Fibroblast of the aortic adventitia (primary cell): ENCODE data around the gene PACSIN3. TPM values are rescaled to one million over a fixed set of nuclear protein-coding genes. Genes with fewer than 3 reads are reported as not detected.

Source experiments
- DNase-seq: peaks from one replicate; pipeline ENCODE4 v3.0.0-alpha.2; 2010; ENCODE audit warnings: low read depth
- H3K4me3 ChIP-seq: 2 replicates; pipeline ENCODE4 v1.5.1; 2011; ENCODE audit warnings: low read depth, mild to moderate bottlenecking, control low read depth, low read length, moderate library complexity
- total RNA-seq: library from RNA; depleted of rRNA; stranded (reverse); fragments of >200 nt; gene quantifications from 2 replicates; pipeline ENCODE4 v1.2.3, GENCODE V29; 2012; ENCODE audit warnings: low replicate concordance
- TF ChIP-seq, protein P1 (sequence below): IDR thresholded peaks from 2 replicates; pipeline ENCODE4 v1.5.1; 2011; ENCODE audit warnings: mild to moderate bottlenecking, low read length, control low read depth, inconsistent platforms; ENCODE audit not compliant: insufficient read depth

Gene PACSIN3
- total RNA-seq, 1 donor: 28.8 TPM

DNA sequence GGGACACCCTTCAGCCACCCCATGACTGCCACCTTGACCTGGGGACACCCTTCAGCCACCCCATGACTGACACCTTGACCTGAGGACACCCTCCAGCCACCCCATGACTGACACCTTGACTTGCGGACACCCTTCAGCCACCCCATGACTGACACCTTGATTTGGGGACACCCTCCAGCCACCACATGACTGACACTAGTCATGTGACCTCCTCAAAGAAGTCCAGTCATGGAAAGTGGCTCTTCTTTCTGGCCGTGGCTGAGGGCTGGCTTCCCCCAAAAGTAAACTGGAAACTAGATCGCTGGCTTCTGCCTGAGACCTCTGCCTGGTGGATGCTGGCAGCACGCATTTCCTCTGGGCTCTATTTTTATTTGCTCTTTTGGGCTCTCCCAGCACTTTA lies 38.0 kb downstream of the PACSIN3 start:
- no peak overlapping the region for H3K4me3 ChIP-seq
- TF ChIP-seq, protein P1, sequence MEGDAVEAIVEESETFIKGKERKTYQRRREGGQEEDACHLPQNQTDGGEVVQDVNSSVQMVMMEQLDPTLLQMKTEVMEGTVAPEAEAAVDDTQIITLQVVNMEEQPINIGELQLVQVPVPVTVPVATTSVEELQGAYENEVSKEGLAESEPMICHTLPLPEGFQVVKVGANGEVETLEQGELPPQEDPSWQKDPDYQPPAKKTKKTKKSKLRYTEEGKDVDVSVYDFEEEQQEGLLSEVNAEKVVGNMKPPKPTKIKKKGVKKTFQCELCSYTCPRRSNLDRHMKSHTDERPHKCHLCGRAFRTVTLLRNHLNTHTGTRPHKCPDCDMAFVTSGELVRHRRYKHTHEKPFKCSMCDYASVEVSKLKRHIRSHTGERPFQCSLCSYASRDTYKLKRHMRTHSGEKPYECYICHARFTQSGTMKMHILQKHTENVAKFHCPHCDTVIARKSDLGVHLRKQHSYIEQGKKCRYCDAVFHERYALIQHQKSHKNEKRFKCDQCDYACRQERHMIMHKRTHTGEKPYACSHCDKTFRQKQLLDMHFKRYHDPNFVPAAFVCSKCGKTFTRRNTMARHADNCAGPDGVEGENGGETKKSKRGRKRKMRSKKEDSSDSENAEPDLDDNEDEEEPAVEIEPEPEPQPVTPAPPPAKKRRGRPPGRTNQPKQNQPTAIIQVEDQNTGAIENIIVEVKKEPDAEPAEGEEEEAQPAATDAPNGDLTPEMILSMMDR: no peak
- DNase-seq: no peak

- TF ChIP-seq, protein P1: no peak
- H3K4me3 ChIP-seq: no peak overlapping the region
- no peak for DNase-seq
These were observed 38.6 kb downstream of the PACSIN3 start for GRCh38 chr11:47147681-47148080.

GRCh38 chr11:47147250-47147649 lies 39.0 kb downstream of the PACSIN3 start:
- DNase-seq: no peak
- TF ChIP-seq, protein P1: no peak
- H3K4me3 ChIP-seq: no peak overlapping the region

DNA sequence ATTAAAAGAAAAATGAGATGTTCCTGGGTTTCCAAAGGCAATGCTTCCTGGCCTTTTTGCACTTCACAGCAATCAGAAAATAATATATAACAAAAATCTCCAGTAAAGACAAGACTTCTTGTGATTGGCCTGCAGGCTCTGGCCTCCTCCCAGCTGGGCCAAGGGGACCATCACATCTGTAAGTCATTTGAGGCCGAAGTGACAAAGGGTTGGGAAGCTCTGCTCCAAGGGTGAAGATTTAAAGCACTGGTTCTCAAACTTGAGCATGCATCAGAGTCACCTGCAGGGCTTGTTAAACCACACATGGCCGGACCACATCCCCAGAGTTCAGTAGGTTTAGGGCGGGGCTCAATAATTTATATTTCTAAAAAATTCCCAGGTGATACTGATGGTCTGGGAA lies 41.7 kb downstream of the PACSIN3 start:
- TF ChIP-seq, protein P1: no peak
- H3K4me3 ChIP-seq: no peak overlapping the region
- no peak for DNase-seq

DNA sequence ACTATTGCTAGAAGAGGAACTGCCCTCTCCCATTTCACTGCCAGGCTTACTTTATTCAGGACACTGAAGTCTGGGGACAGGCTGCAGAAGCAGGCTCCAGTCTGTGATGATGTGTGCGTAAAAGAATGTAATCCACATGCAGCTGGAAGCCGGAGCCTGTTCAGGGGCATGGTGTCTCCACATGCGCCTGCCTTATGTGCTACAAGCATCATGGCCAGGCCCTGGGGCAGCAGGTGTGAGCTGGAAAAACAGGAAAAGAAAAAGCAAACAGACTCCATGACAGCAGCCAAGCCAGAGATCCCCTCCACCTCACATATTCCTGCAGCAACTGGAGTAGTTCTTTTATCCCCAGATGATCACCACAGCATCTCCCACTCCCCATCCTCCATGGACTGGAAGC lies 42.9 kb downstream of the PACSIN3 start:
- TF ChIP-seq, protein P1: no peak
- no peak overlapping the region for H3K4me3 ChIP-seq
- DNase-seq: peak; percentile 79

GRCh38 chr11:47139878-47140277 lies 46.4 kb downstream of the PACSIN3 start:
- H3K4me3 ChIP-seq: no peak overlapping the region
- TF ChIP-seq, protein P1: no peak

GRCh38 chr11:47137476-47137875 lies 48.8 kb downstream of the PACSIN3 start:
- no peak for DNase-seq
- H3K4me3 ChIP-seq: no peak overlapping the region
- TF ChIP-seq, protein P1: no peak

More at GRCh38 chr11:47139878-47140277, 46.4 kb downstream of the PACSIN3 start:
- DNase-seq: no peak
